Thoracic aorta (tissue), 2 donors: ENCODE data around the gene MAU2. TPM values are rescaled to one million over a fixed set of nuclear protein-coding genes. Genes with fewer than 3 reads are reported as not detected.

ENCODE experiments used
- ATAC-seq: fragments of 150-250 bp; one replicate; pipeline ENCODE4 v1.8.0; 2017; ENCODE audit warnings: low read depth; ENCODE audit not compliant: insufficient number of reproducible peaks, low FRiP score
- DNase-seq: peaks from one replicate; pipeline ENCODE4 v3.0.0-alpha.2; 2020; ENCODE audit warnings: low spot score
- H3K27ac ChIP-seq, 2 donors: fragments of 200-600 bp; sonication (generic); 1 replicate in 1 of 2; 2 replicates in 1 of 2; pipeline ENCODE4 v1.5.1; 2016; ENCODE audit warnings: mild to moderate bottlenecking in 2 of 2, moderate library complexity in 2 of 2
- H3K27me3 ChIP-seq: fragments of 200-600 bp; sonication (generic); replicated peaks from 2 replicates; pipeline ENCODE4 v1.6.0; 2016; ENCODE audit warnings: mild to moderate bottlenecking; ENCODE audit not compliant: insufficient read depth
- H3K36me3 ChIP-seq: fragments of 200-600 bp; sonication (generic); one replicate; pipeline ENCODE4 v1.5.1; 2016
- H3K4me1 ChIP-seq, 2 donors: fragments of 200-600 bp; sonication (generic); 1 replicate in 1 of 2; 2 replicates in 1 of 2; pipeline versions ENCODE4 v1.5.1 to v1.6.0; 2016; ENCODE audit warnings: low read depth in 2 of 2, mild to moderate bottlenecking in 1 of 2; ENCODE audit not compliant: control insufficient read depth in 1 of 2
- H3K4me3 ChIP-seq: fragments of 200-600 bp; sonication (generic); 2 replicates; pipeline ENCODE4 v1.5.1; 2016; ENCODE audit warnings: mild to moderate bottlenecking
- H3K9me3 ChIP-seq: fragments of 200-600 bp; sonication (generic); 2 replicates; pipeline ENCODE4 v1.5.1; 2016
- CTCF ChIP-seq: fragments of 200-600 bp; sonication (generic); IDR thresholded peaks from one replicate; pipeline ENCODE4 v1.5.1; 2019; ENCODE audit warnings: antibody characterized with exemption
- total RNA-seq, 2 donors: library from RNA; depleted of rRNA; stranded (reverse); fragments of >200 nt; gene quantifications; one replicate each; pipeline versions ENCODE4 v1.1.0 to v1.2.3, GENCODE V29; 2016

MAU2 gene
- total RNA-seq, 2 donors from 2014 or later: 93.9 to 119 TPM

DNA sequence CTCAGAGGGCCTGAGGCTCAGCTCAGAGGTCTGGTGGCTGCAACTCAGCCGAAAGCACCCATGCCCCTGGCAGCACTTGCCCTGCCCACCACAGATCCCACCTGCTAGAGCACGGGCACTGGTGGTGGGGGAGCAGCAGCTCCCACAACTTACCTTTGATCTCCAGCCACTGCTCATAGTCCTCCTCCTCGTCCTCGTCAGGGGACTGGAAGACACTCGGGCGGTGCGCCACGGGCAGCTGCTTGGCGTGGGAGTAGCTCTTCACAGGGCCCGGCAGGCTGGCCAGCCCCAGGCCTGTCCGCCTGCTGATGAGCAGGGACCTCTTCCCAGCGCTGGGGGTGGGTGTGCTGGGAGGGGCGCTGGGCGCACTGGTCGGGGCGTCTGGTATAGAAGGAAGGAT is 14.9 kb upstream of the MAU2 start:
- no peak for ATAC-seq

DNA sequence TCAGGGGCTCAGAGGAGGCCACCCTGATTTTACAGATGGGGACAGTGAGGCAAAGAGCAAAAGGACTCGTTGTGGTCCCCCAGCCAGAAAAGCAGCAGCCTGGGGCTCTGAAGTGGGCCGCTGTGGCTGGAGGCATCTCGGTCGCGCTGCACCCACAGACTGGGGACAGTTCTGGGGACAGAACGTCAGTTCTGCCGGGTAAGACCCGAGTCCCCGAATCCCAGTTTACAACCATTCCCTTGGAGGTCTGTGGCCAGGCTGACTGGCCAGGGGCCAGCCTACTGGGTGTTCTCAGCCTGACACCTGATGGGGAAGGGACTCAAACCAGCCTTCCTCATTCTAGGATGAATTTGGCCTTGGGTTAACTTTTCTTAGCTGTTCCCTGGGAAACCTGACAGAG is 14.4 kb upstream of the MAU2 start:
- H3K4me1 ChIP-seq: no peaks in the 10 kb centered on the region
- no peaks in the 10 kb centered on the region for H3K27me3 ChIP-seq
- no peak for ATAC-seq
- no peak for TF ChIP-seq CTCF
- peaks cover 51% of the 10 kb centered on the region for H3K36me3 ChIP-seq
- no peak overlapping the region for H3K27ac ChIP-seq
- no peak for DNase-seq
- H3K9me3 ChIP-seq: no peaks in the 10 kb centered on the region
- H3K4me3 ChIP-seq: no peak overlapping the region

More for the DNA sequence above, 14.9 kb upstream of the MAU2 start:
- Histone ChIP-seq H3K9me3 (no peaks in the 10 kb centered on the region), H3K4me1 (no peaks in the 10 kb centered on the region), H3K36me3 (peaks cover 51% of the 10 kb centered on the region), H3K27me3 (no peaks in the 10 kb centered on the region), H3K27ac (no peak overlapping the region), H3K4me3 (no peak overlapping the region)
- TF ChIP-seq CTCF: no peak
- no peak for DNase-seq

GRCh38 chr19:19308373-19308772 is 12.3 kb upstream of the MAU2 start:
- DNase-seq (no peak), ATAC-seq (no peak)
- Histone ChIP-seq H3K9me3 (no peaks in the 10 kb centered on the region), H3K36me3 (peaks cover 43% of the 10 kb centered on the region), H3K4me1 (no peaks in the 10 kb centered on the region), H3K4me3 (no peak overlapping the region), H3K27ac (no peak overlapping the region), H3K27me3 (no peaks in the 10 kb centered on the region)
- TF ChIP-seq CTCF: no peak

DNA sequence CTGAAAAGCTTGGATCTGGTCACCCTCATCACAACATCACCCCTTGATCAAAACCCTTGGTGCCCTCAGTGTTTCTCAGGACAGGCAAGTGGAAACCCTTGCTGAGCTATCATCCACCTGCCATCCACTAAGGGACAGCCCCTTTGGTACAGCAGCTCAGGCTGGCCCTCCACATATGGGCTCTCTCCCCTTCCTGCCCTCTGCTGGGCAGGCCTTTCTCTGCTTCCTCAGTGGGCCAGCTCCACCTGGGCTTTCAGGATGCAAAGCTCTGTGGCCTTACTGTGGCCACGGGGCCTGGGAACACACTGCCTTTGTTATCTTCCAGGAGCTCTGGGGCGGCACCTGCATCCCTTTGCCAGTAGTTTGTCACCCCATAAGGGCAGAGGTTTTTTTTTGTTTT is 5.2 kb upstream of the MAU2 start:
- no peak overlapping the region for H3K27ac ChIP-seq
- DNase-seq (no peak), ATAC-seq (no peak)
- H3K27me3 ChIP-seq: no peaks in the 10 kb centered on the region
- no peak for TF ChIP-seq CTCF
- peaks cover 19% of the 10 kb centered on the region for H3K36me3 ChIP-seq
- H3K9me3 ChIP-seq: no peaks in the 10 kb centered on the region
- no peak overlapping the region for H3K4me3 ChIP-seq
- H3K4me1 ChIP-seq: peaks cover 3 to 16% of the 10 kb centered on the region in 2 donors

GRCh38 chr19:19316082-19316481 is 4.5 kb upstream of the MAU2 start:
- peaks cover 3 to 16% of the 10 kb centered on the region in 2 donors for H3K4me1 ChIP-seq
- H3K4me3 ChIP-seq: no peak overlapping the region
- no peaks in the 10 kb centered on the region for H3K9me3 ChIP-seq
- H3K27ac ChIP-seq: no peak overlapping the region
- H3K27me3 ChIP-seq: no peaks in the 10 kb centered on the region
- no peak for ATAC-seq
- H3K36me3 ChIP-seq: peaks cover 16% of the 10 kb centered on the region
- TF ChIP-seq CTCF: no peak
- no peak for DNase-seq
